ENCODE data around the gene ARL4A.
A peak's percentile ranks its signal among the peaks of the same experiment; 100 is the strongest.

Gene ARL4A

DNA sequence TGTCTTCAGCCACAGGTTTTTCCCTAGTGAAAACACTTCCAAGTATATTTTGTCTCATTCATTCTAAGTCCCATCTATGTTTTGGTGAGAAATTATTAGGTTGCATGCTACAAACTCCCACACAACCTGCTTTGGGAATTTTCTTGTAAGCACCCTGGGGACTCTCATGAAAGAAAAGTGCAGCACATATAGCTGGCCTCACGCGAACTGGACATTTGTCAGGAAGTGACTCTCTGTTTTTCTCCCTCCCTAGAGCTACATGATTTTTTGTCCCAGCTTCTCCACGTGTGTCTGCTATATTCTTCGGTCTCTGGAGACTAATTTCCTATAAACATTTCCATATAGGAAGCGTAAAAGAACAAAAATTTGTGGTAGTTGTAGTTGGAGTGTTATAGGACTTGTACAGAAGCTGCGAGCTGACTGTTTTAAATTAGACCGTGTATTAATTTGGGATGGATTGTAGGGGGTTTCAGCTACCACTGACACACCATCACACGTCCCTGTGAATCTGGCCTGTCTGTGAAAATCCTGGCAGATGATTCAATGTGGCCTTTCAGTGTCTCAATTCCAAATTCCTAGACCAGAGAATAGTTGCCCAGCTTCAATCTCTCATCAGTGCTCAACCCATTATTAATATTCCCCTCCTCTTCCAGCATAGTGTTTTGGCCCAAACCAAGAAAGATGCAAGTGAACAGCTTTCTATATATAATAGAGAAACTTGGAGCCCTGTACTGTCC lies 40.2 kb downstream of the ARL4A start:
- DNase-seq, result no peak

- DNase-seq, result peak; percentile 31
Measured at GRCh38 chr7:12728192-12728538, 40.7 kb downstream of the ARL4A start.

GRCh38 chr7:12729112-12729511 lies 41.7 kb downstream of the ARL4A start:
- peak; percentile 87 for DNase-seq

DNA sequence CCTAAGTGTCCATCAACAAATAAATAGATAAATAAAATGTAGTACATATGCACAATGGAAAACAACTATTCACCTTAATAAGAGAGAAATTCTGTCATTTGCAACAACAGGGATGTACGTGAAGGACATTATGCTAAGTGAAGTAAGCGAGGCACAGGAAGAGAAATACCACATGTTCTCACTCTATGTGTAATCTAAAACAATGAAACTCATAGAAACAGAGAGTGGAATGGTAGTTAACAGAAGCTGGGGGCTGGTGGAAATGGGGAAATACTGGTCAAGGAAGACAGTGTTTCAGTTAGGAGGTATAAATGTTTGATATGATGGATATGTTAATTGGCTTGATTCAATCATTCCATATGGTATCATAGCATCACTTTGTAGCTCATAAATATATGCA lies 43.1 kb downstream of the ARL4A start:
- DNase-seq, result no peak

- DNase-seq, result peak; percentile 38
Measured at GRCh38 chr7:12731214-12731656, 43.8 kb downstream of the ARL4A start.

- no peak for DNase-seq
Measured at GRCh38 chr7:12731775-12732174, 44.3 kb downstream of the ARL4A start.

GRCh38 chr7:12732428-12732827 lies 45.0 kb downstream of the ARL4A start:
- DNase-seq, result no peak

DNA sequence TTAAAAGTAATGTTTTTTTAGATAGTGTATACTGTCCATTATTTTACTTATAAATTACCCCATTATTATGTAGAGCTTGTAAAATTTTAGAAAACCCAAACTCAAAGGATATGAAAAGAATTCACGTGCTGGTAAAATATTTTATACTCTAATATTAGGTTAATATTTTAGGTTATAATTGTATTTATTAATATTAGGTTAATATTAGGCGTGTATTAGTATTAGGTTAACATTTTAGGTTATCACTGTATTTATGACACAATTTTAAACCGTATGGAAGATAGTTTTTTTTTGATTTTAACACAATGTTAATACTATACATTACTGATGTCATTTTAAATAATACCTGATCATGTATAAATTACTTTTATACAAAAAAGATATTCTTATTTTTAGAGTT lies 48.5 kb downstream of the ARL4A start:
- no peak for DNase-seq

DNA sequence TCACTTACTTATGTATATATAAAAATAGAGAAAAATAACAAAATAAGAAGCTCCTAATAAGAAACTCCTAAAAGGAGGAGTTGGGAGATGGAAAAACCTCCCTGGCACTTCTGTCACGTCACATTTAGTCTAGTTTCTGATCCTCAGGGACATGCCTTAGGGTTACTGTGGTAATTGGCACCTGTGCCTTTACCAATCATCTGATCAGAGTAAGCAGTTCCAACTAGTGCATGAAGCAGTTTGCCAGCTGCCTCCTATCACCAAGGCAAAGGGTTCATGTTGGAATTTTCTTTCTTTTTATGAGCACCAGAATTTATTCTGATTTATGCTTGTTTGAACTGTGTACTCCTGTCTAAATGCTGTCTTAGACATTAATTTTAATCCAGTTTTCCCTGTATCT lies 49.9 kb downstream of the ARL4A start:
- DNase-seq, result peak; percentile 17

- DNase-seq, result no peak
Measured at GRCh38 chr7:12737836-12738235, 50.4 kb downstream of the ARL4A start.

DNA sequence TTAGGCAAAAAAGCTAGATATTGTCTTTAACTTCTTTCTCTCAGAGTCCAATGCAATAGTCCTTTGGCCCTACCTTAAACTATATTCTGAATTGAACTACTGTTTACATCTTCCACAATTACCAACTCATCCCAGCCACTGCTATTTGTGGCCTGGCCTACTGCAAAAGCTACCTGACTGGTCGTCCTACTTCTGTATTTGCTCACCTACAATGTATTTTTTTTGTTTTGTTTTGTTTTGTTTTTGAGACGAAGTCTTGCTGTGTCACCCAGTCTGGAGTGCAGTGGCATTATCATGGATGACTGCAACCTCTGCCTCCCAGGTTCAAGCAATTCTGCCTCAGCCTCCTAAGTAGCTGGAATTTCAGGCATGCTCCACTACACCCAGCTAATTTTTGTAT lies 51.2 kb downstream of the ARL4A start:
- DNase-seq, result peak; percentile 77

All from DMS53 (cell line).